HepG2 (cell line): ENCODE results near the gene SLC12A2. TPM values are rescaled to one million over a fixed set of nuclear protein-coding genes. Genes with fewer than 3 reads are reported as not detected.

ENCODE experiments used
- HMGA1 ChIP-seq: sonication (generic); formaldehyde crosslinking; conservative IDR thresholded peaks from 2 replicates; pipeline ENCODE4 v1.4.0; 2020; ENCODE audit warnings: missing genetic modification reagents
- IRF9 ChIP-seq: sonication (generic); formaldehyde crosslinking; IDR thresholded peaks from 2 replicates; pipeline ENCODE4 v1.8.0; 2022; ENCODE audit warnings: missing genetic modification reagents, mild to moderate bottlenecking, borderline replicate concordance
- TCF12 ChIP-seq, 2 experiments: fragments of 450-650 bp in 1 of 2; sonication (generic) in 1 of 2; formaldehyde crosslinking in 1 of 2; IDR thresholded peaks; 2 replicates each; pipeline versions ENCODE4 v1.6.1 to v1.8.0; 2017 to 2022; ENCODE audit warnings: antibody characterized with exemption in 1 of 2, mild to moderate bottlenecking in 1 of 2, missing genetic modification reagents in 1 of 2, moderate library complexity in 1 of 2
- TP53 ChIP-seq: sonication (generic); formaldehyde crosslinking; conservative IDR thresholded peaks from 2 replicates; pipeline ENCODE4 v1.4.0; 2020; ENCODE audit warnings: missing genetic modification reagents
- UBTF ChIP-seq: sonication (generic); formaldehyde crosslinking; IDR thresholded peaks from 2 replicates; pipeline ENCODE4 v1.4.0; 2020; ENCODE audit warnings: mild to moderate bottlenecking, missing genetic modification reagents
- ZFX ChIP-seq: sonication (generic); formaldehyde crosslinking; IDR thresholded peaks from 2 replicates; pipeline ENCODE4 v1.4.0; 2020; ENCODE audit warnings: mild to moderate bottlenecking, low read depth, missing genetic modification reagents, moderate library complexity
- ZNF121 ChIP-seq: sonication (generic); formaldehyde crosslinking; IDR thresholded peaks from 2 replicates; pipeline ENCODE4 v1.5.0; 2020; ENCODE audit warnings: mild to moderate bottlenecking, missing genetic modification reagents
- ZNF263 ChIP-seq: sonication (generic); formaldehyde crosslinking; IDR thresholded peaks from 2 replicates; pipeline ENCODE4 v1.4.0; 2020; ENCODE audit warnings: missing genetic modification reagents
- ZNF30 ChIP-seq: sonication (generic); formaldehyde crosslinking; IDR thresholded peaks from 2 replicates; pipeline ENCODE4 v1.5.0; 2020; ENCODE audit warnings: mild to moderate bottlenecking, missing genetic modification reagents
- ZNF577 ChIP-seq: sonication (generic); formaldehyde crosslinking; IDR thresholded peaks from 2 replicates; pipeline ENCODE4 v1.4.0; 2020; ENCODE audit warnings: mild to moderate bottlenecking, low read depth, missing genetic modification reagents, borderline replicate concordance
- ZNF687 ChIP-seq: sonication (generic); formaldehyde crosslinking; IDR thresholded peaks from 2 replicates; pipeline ENCODE4 v1.5.1; 2020; ENCODE audit warnings: mild to moderate bottlenecking, missing genetic modification reagents, moderate library complexity
- ZNF775 ChIP-seq: sonication (generic); formaldehyde crosslinking; IDR thresholded peaks from 2 replicates; pipeline ENCODE4 v1.4.0; 2020; ENCODE audit warnings: missing genetic modification reagents, mild to moderate bottlenecking, moderate library complexity, borderline replicate concordance
- ZNF777 ChIP-seq: sonication (generic); formaldehyde crosslinking; IDR thresholded peaks from 2 replicates; pipeline ENCODE4 v1.4.0; 2020; ENCODE audit warnings: missing genetic modification reagents
- polyA plus RNA-seq, 8 experiments: library from polyadenylated mRNA; depleted of rRNA in 3 of 8; stranded (reverse) in 7 of 8; unstranded in 1 of 8; fragments of >200 nt; fragmentation: Illumina TruSeq in 4 of 8; extraction: Trizol in 4 of 8; gene quantifications; 2 replicates each; pipeline versions ENCODE4 v1.2.1 to v1.2.3, GENCODE V29; 2011 to 2016; ENCODE audit warnings: low read depth in 4 of 8, missing spikeins in 1 of 8, mixed read lengths in 1 of 8; ENCODE audit not compliant: insufficient read depth in 1 of 8
- total RNA-seq, 5 experiments: library from RNA; depleted of rRNA; stranded (reverse); fragments of >200 nt; fragmentation: Illumina TruSeq; extraction: Trizol; gene quantifications; 2 replicates each; pipeline ENCODE4 v1.2.3, GENCODE V29; 2016; ENCODE audit warnings: low read depth in 1 of 5

SLC12A2 gene
- total and polyA plus RNA-seq, 2 of the 13 experiments (the other 11 are each of a cell fraction or from before 2014, with no cell fraction given), result 4.0 to 9.7 TPM

GRCh38 chr5:128201065-128201926, 117.7 kb downstream of the SLC12A2 start (continued):
- TF ChIP-seq ZNF687 (peak; percentile 52), TP53 (CRISPR knock-in tag) (no peak), ZNF263 (no peak), UBTF (CRISPR knock-in tag) (peak; percentile 48; the same call in 1 of the 2 replicates), ZFX (no peak), ZNF121 (CRISPR knock-in tag) (no peak), ZNF30 (CRISPR knock-in tag) (no peak), ZNF777 (CRISPR knock-in tag) (no peak), ZNF577 (no peak), HMGA1 (CRISPR knock-in tag) (no peak), IRF9 (CRISPR knock-in tag) (no peak), TCF12 (IDR thresholded peaks at IDR 0.05) (no peak), TCF12 (CRISPR knock-in tag; IDR thresholded peaks at IDR 0.05) (no peak), ZNF775 (CRISPR knock-in tag) (no peak)
